ENCODE data around the gene SYNDIG1L. TPM values are rescaled to one million over a fixed set of nuclear protein-coding genes. Genes with fewer than 3 reads are reported as not detected.
A peak's percentile ranks its signal among the peaks of the same experiment; 100 is the strongest.

The SYNDIG1L gene
- total RNA-seq, 1 donor from 2014 or later, result not detected

DNA sequence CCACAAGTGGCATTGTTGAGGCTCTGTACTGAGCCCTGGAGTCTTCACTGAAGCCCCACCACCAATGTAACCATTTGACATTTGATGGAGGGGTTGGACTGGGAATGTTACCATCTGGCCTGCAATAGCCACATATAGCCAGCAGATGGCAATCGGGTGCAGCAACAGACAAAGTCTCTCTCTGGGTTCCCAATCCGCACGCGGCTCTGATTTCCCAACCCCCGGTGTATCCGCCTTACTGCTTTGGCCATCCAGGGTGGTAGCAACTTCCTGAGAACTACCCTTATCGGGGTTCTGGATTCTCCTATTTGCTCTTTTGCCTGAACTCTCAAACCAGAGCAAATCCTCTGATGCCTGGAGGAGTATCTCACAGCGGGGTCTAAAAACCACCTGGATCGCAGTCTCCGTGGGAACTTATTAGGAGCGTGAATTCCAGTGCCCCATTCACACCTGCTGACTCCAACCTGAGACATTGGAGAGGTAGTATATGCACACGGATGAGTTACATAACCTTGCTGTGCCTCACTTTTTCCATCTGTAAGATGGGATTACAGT is 63.6 kb downstream of the SYNDIG1L start:
- peak; percentile 24 for DNase-seq (ENCODE audit: low read depth, low spot score)

DNA sequence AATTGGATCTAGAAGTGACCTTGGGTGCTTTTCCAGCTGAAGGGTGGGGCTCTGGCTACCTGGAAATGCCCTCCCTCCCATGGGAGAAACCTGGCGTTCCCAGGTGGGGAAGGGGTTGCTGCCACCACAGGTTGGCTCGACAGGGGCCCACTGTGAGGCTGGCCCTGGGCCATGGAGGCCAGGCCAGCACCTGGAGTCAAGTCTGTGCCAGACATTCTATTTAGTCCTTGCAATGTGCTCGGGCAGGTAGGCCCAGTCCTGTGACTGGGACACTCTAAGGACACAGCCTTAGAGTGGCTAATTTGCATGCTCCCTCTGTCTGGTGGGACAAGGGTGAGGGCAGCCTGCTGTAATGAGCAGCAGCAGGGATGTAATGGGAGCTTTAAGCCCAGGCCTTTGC is 65.8 kb downstream of the SYNDIG1L start:
- DNase-seq (ENCODE audit: low read depth, low spot score), result no peak

DNA sequence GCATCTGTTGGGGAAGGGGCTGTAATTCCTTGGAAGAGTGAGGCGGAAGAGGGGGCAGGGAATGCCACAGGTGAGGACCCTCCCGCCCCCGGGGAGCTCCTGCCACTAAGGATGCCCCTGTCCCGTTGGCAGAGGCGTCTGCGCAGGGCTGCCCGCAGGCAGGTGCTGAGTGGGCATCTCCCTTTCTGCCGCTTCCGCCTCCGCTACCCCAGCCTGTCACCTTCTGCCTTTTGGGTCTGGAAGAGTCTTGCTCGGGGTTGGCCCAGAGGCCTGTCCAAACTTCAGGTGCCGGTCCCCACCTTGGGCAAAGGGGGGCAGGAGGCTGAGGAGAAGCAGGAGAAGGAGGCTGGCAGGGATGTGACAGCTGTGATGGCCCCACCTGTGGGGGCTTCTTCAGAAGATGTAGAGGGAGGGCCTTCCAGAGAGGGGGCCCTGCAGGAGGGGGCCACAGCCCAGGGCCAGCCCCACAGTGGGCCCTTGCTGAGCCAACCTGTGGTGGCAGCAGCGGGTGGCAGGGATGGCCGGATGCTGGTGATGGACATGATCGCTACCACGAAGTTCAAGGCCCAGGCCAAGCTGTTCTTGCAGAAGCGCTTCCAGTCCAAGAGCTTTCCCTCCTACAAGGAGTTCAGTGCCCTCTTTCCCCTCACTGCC is 67.7 kb downstream of the SYNDIG1L start:
- DNase-seq (ENCODE audit: low read depth, low spot score), result no peak

DNA sequence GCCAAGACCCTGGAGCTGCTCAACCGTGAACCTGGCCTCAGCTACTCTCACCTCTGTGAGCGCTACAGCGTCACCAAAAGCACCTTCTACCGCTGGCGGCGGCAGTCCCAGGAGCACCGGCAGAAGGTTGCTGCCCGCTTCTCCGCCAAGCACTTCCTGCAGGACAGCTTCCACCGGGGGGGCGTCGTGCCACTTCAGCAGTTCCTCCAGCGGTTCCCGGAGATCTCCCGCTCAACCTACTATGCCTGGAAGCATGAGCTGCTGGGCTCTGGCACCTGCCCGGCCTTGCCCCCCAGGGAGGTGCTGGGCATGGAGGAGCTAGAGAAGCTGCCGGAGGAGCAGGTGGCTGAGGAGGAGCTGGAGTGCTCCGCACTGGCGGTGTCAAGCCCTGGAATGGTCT is 68.4 kb downstream of the SYNDIG1L start:
- DNase-seq (ENCODE audit: low read depth, low spot score), result no peak

DNA sequence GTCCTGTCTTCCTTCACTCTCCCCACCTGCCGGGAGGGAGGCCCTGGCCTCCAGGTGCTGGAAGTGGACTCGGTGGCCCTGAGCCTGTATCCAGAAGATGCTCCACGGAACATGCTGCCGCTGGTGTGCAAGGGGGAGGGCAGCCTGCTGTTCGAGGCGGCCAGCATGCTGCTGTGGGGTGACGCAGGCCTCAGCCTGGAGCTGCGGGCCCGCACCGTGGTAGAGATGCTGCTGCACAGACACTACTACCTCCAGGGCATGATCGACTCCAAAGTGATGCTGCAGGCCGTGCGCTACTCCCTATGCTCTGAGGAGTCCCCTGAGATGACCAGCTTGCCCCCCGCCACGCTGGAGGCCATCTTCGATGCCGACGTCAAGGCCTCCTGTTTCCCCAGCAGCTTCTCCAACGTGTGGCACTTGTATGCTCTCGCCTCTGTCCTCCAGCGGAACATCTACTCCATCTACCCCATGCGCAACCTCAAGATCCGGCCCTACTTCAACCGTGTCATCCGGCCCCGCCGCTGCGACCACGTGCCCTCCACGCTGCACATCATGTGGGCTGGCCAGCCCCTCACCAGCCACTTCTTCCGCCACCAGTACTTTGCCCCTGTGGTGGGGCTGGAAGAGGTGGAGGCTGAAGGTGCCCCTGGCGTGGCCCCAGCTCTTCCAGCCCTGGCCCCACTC is 69.0 kb downstream of the SYNDIG1L start:
- DNase-seq (ENCODE audit: low read depth, low spot score), result no peak

Other genes with a start within 250 kb of the SYNDIG1L start
- gene VSX2, start 186.8 kb downstream of the SYNDIG1L start, total RNA-seq, result not detected in 2 replicates
- gene ABCD4, start 123.3 kb downstream of the SYNDIG1L start, total RNA-seq, result 30.0 and 43.5 TPM in 2 replicates
- not detected in 2 replicates for gene VRTN, start 77.7 kb downstream of the SYNDIG1L start, total RNA-seq
- 238 and 317 TPM in 2 replicates for gene NPC2, start 67.1 kb upstream of the SYNDIG1L start, total RNA-seq
- 12.0 and 16.7 TPM in 2 replicates for gene ISCA2, start 67.6 kb upstream of the SYNDIG1L start, total RNA-seq
- gene LTBP2, start 186.0 kb upstream of the SYNDIG1L start, total RNA-seq, result 122 and 232 TPM in 2 replicates

Data from pulmonary artery endothelial cell (primary cell).